K562 (cell line): ENCODE measurements around the gene NDRG3. TPM values are rescaled to one million over a fixed set of nuclear protein-coding genes. Genes with fewer than 3 reads are reported as not detected.
A peak's percentile ranks its signal among the peaks of the same experiment; 100 is the strongest.

ENCODE experiments used
- ATAC-seq: fragments of 200-7000 bp; cut with Tn5 transposase; 3 replicates; pipeline ENCODE4 v1.9.1; 2020; ENCODE audit warnings: moderate library complexity
- BruUV-seq: library from RNA; stranded (reverse); fragments of 400-500 nt; replicated peaks from 2 replicates; lab custom pipeline; 2021; lab: Mats Ljungman, UMichigan
- CTCF ChIA-PET: fragments of 300-600 bp; formaldehyde crosslinking; extraction: SDS; loops from one replicate; lab custom pipeline; 2021; ENCODE audit warnings: low intra/inter-chr PET ratio; lab: Yijun Ruan, JAX
- POLR2A ChIA-PET: fragments of 300-600, 350-650 bp; sonication (Branson Sonifier 250); formaldehyde crosslinking; extraction: SDS; loops from one replicate; lab custom pipeline; 2021; ENCODE audit warnings: antibody characterized with exemption, inconsistent platforms; lab: Yijun Ruan, JAX
- DNase-seq, 4 experiments: peaks; one replicate each; pipeline versions ENCODE4 v3.0.0 to v3.0.0-alpha.2; 2011 to 2018; ENCODE audit warnings: low spot score in 3 of 4, mixed read lengths in 3 of 4; ENCODE audit errors: extremely low read depth in 1 of 4
- FAIRE-seq: peaks from 2 replicates; lab custom pipeline; 2011; peaks lifted over from hg19 to GRCh38; lab: Jason Lieb, UNC
- H2AFZ ChIP-seq: 2 replicates; pipeline ENCODE4 v1.6.0; 2011; ENCODE audit warnings: low read depth, low read length, control low read depth, inconsistent platforms
- H3K27ac ChIP-seq: fragments of 200-600 bp; 3 replicates; pipeline ENCODE4 v1.8.0; 2011; ENCODE audit warnings: low read depth, mild to moderate bottlenecking, control low read depth, inconsistent platforms, low read length, moderate library complexity, mixed read lengths; ENCODE audit errors: extremely low read depth
- H3K27me3 ChIP-seq, 2 experiments: fragments of 300-600 bp in 1 of 2; 2 replicates in 1 of 2; 3 replicates in 1 of 2; pipeline versions ENCODE4 v1.6.0 to v1.8.0; 2011; ENCODE audit warnings: inconsistent platforms in 2 of 2, low read length in 2 of 2, mild to moderate bottlenecking in 1 of 2, mixed read lengths in 1 of 2, moderate library complexity in 1 of 2; ENCODE audit not compliant: control insufficient read depth in 2 of 2, insufficient read depth in 2 of 2
- H3K36me3 ChIP-seq: fragments of 300-600 bp; 3 replicates; pipeline ENCODE4 v1.8.0; 2011; ENCODE audit warnings: mild to moderate bottlenecking, low read length, inconsistent platforms; ENCODE audit not compliant: control insufficient read depth, insufficient read depth
- H3K4me1 ChIP-seq, 2 experiments: fragments of 200-600 bp in 1 of 2; replicated peaks in 1 of 2; 2 replicates in 1 of 2; 3 replicates in 1 of 2; pipeline versions ENCODE4 v1.5.1 to v1.8.0; 2011; ENCODE audit warnings: inconsistent platforms in 2 of 2, low read length in 2 of 2, mild to moderate bottlenecking in 1 of 2, mixed read lengths in 1 of 2, moderate library complexity in 1 of 2; ENCODE audit not compliant: control insufficient read depth in 2 of 2, insufficient read depth in 2 of 2
- H3K4me2 ChIP-seq: 2 replicates; pipeline ENCODE4 v1.6.1; 2011; ENCODE audit warnings: low read length, control low read depth, inconsistent platforms, mixed read lengths; ENCODE audit not compliant: insufficient read depth
- H3K4me3 ChIP-seq: fragments of 200-600 bp; sonication (generic), shearing (Covaris generic); 2 replicates; pipeline ENCODE4 v1.5.1; 2016; ENCODE audit warnings: control low read depth, inconsistent platforms
- H3K79me2 ChIP-seq: fragments of 200-600 bp; 3 replicates; pipeline ENCODE4 v1.8.0; 2011; ENCODE audit warnings: low read length, inconsistent platforms; ENCODE audit not compliant: control insufficient read depth, insufficient read depth
- H3K9ac ChIP-seq, 2 experiments: 2 replicates each; pipeline versions ENCODE4 v1.6.0 to v1.6.1; 2011; ENCODE audit warnings: low read depth in 2 of 2, low read length in 2 of 2, control low read depth in 1 of 2, inconsistent platforms in 1 of 2, mild to moderate bottlenecking in 1 of 2, mixed read lengths in 1 of 2; ENCODE audit not compliant: insufficient read depth in 1 of 2
- H3K9me1 ChIP-seq: one replicate; pipeline ENCODE4 v1.6.0; 2011; ENCODE audit warnings: inconsistent platforms, mild to moderate bottlenecking, low read length, moderate library complexity; ENCODE audit not compliant: control insufficient read depth, insufficient read depth
- H3K9me3 ChIP-seq: replicated peaks from 2 replicates; pipeline ENCODE4 v1.5.1; 2011; ENCODE audit warnings: low read depth, low read length, inconsistent platforms; ENCODE audit not compliant: control insufficient read depth, insufficient read depth
- H4K20me1 ChIP-seq: replicated peaks from 2 replicates; pipeline ENCODE4 v1.6.1; 2011; ENCODE audit warnings: low read length, inconsistent platforms, mixed read lengths; ENCODE audit not compliant: control insufficient read depth, insufficient read depth
- CBFB ChIP-seq: sonication (generic); formaldehyde crosslinking; IDR thresholded peaks from 2 replicates; pipeline ENCODE4 v1.4.0; 2020; ENCODE audit warnings: mild to moderate bottlenecking, missing genetic modification reagents
- CEBPB ChIP-seq: fragments of 450-650 bp; IDR thresholded peaks from 2 replicates; pipeline ENCODE4 v1.6.1; 2016; ENCODE audit warnings: missing genetic modification characterization, missing compliant biosample characterization
- ESRRB ChIP-seq: fragments of 250-450 bp; sonication (Bioruptor Pico); IDR thresholded peaks from 2 replicates; pipeline ENCODE4 v1.5.0; 2020; ENCODE audit warnings: mild to moderate bottlenecking, moderate library complexity, borderline replicate concordance
- NFE2 ChIP-seq: IDR thresholded peaks from 2 replicates; pipeline ENCODE4 v1.6.1; 2014; ENCODE audit warnings: antibody characterized with exemption, low read depth
- NFIC ChIP-seq: fragments of 450-650 bp; IDR thresholded peaks from 2 replicates; pipeline ENCODE4 v1.6.1; 2017; ENCODE audit warnings: mild to moderate bottlenecking, inconsistent platforms
- NFYB ChIP-seq: IDR thresholded peaks from 2 replicates; pipeline ENCODE4 v1.6.1; 2011; ENCODE audit warnings: mild to moderate bottlenecking, moderate library complexity; ENCODE audit not compliant: insufficient read length; ENCODE audit errors: extremely low read depth
- PKNOX1 ChIP-seq: fragments of 450-650 bp; IDR thresholded peaks from 2 replicates; pipeline ENCODE4 v1.6.1; 2016
- RAD21 ChIP-seq, 2 experiments: fragments of 250-450 bp in 1 of 2; fragments of 450-650 bp in 1 of 2; sonication (Bioruptor Pico) in 1 of 2; formaldehyde crosslinking in 1 of 2; IDR thresholded peaks in 1 of 2; conservative IDR thresholded peaks in 1 of 2; 2 replicates each; pipeline versions ENCODE4 v1.4.0 to v1.8.0; 2020 to 2022; ENCODE audit warnings: mild to moderate bottlenecking in 2 of 2, moderate library complexity in 1 of 2
- TCFL5 ChIP-seq: fragments of 250-450 bp; sonication (Bioruptor Pico); conservative IDR thresholded peaks from 2 replicates; pipeline ENCODE4 v1.6.1; 2021; ENCODE audit warnings: mild to moderate bottlenecking, moderate library complexity, matching md5 sums
- ZBTB12 ChIP-seq: fragments of 250-450 bp; sonication (Bioruptor Pico); IDR thresholded peaks from 2 replicates; pipeline ENCODE4 v1.4.0; 2020
- ZNF165 ChIP-seq: fragments of 250-450 bp; sonication (Bioruptor Pico); IDR thresholded peaks from 2 replicates; pipeline ENCODE4 v1.4.0; 2020; ENCODE audit warnings: borderline replicate concordance
- ZNF311 ChIP-seq: fragments of 250-450 bp; sonication (Bioruptor Pico); IDR thresholded peaks from 2 replicates; pipeline ENCODE4 v1.4.0; 2020; ENCODE audit warnings: mild to moderate bottlenecking, moderate library complexity
- ZNF354B ChIP-seq: fragments of 250-450 bp; sonication (Bioruptor Pico); IDR thresholded peaks from 2 replicates; pipeline ENCODE4 v1.4.0; 2020
- WGBS: fragments of 100-300 bp; shearing (Covaris generic); methylation state at CpG from one replicate; pipeline ENCODE4 v1.1.6; 2016; ENCODE audit warnings: low coverage, mixed read lengths; ENCODE audit not compliant: insufficient coverage; ENCODE audit errors: missing lambda C conversion rate; 5-methylcytosine and 5-hydroxymethylcytosine counted together
- in situ Hi-C: fragments of 300-500 bp; cut with MboI; formaldehyde crosslinking; loops from 4 replicates; pipeline ENCODE4 v1.15.0; 2018; ENCODE audit warnings: inconsistent platforms, mixed read lengths
- intact Hi-C: fragments of 100-400 bp; cut with micrococcal nuclease; formaldehyde crosslinking; loops from 2 replicates; pipeline ENCODE4 v1.14.2; 2022
- polyA plus RNA-seq, 8 experiments: library from polyadenylated mRNA; depleted of rRNA in 4 of 8; stranded (reverse) in 5 of 8; unstranded in 3 of 8; fragments of >200 nt; fragmentation: Nextera tagmentation in 2 of 8; fragmentation: Illumina TruSeq in 1 of 8; extraction: Ambion mirVana in 2 of 8; extraction: Trizol in 1 of 8; gene quantifications; 2 replicates each; pipeline versions ENCODE4 v1.2.1 to v1.2.3, GENCODE V29; 2011 to 2014; ENCODE audit warnings: inconsistent platforms in 1 of 8, missing spikeins in 1 of 8
- total RNA-seq, 7 experiments: library from RNA; depleted of rRNA in 6 of 7; stranded (reverse); fragments of >200 nt in 6 of 7; fragmentation: Illumina TruSeq in 2 of 7; extraction: Trizol in 2 of 7; gene quantifications; 2 replicates each; pipeline versions ENCODE4 v1.2.1 to v1.2.3, GENCODE V29; 2011 to 2021; ENCODE audit warnings: low replicate concordance in 1 of 7

The NDRG3 gene
- total and polyA plus RNA-seq, 9 of the 15 experiments (the other 6 are each of a cell fraction or from before 2014, with no cell fraction given), result 14.6 to 39.4 (median 24.4) TPM

- peak; percentile 26 for TF ChIP-seq NFIC
- no peak for TF ChIP-seq ZNF165
- no peak for TF ChIP-seq ZBTB12 (CRISPR knock-in tag)
- TF ChIP-seq PKNOX1, result no peak
- TF ChIP-seq ZNF354B (CRISPR knock-in tag), result no peak
- TF ChIP-seq ZNF311 (CRISPR knock-in tag), result no peak
- TF ChIP-seq CBFB (CRISPR knock-in tag), result no peak
- TF ChIP-seq RAD21 (CRISPR knock-in tag; conservative IDR thresholded peaks at IDR 0.05 in 1 of 2, IDR thresholded peaks at IDR 0.05 in 1 of 2), result peak; percentile 42 to 71; a peak in 3 of 4 replicates
- TF ChIP-seq TCFL5 (CRISPR knock-in tag), result no peak
Observed at GRCh38 chr20:36666181-36666740, 79.6 kb downstream of the NDRG3 start (continued).

GRCh38 chr20:36663031-36663430, 82.9 kb downstream of the NDRG3 start:
- no peaks in the 10 kb centered on the region for H3K9me3 ChIP-seq
- no peaks in the 10 kb centered on the region for H3K9me1 ChIP-seq
- peaks cover 15% of the 10 kb centered on the region; the same call in 1 of the 3 replicates for H3K36me3 ChIP-seq
- no peaks in the 10 kb centered on the region for H3K4me1 ChIP-seq
- no peak overlapping the region for H3K4me3 ChIP-seq
- in situ Hi-C loops, result no loop called here
- ChIA-PET CTCF (no interaction called here), POLR2A (no interaction called here)
- no TSS peak for BruUV-seq
- 38% methylated on average over 2 of the region's 2 CpGs for WGBS
- H3K79me2 ChIP-seq, result no peaks in the 10 kb centered on the region
- no peaks in the 10 kb centered on the region for H3K27me3 ChIP-seq
- no peak overlapping the region for H3K9ac ChIP-seq
- H2AFZ ChIP-seq, result no peak overlapping the region
- TF ChIP-seq ESRRB (CRISPR knock-in tag), result no peak
- TF ChIP-seq NFYB, result no peak
- peak; percentile 75 for TF ChIP-seq CEBPB (tag)
- 0 out of 2 replicates have a peak, but pooled peaks have one; percentile 10 for TF ChIP-seq NFE2
- FAIRE-seq, result no peak
- no peak for ATAC-seq
- no peak overlapping the region for H3K4me2 ChIP-seq
- no peaks in the 10 kb centered on the region for H4K20me1 ChIP-seq
- intact Hi-C loops, result loop anchor here (10.0 kb wide), 1 partner anchor 92 kb away; no protein-coding TSS in a partner anchor
- no peak for DNase-seq
- no peak overlapping the region for H3K27ac ChIP-seq
